HG03159 (cell line): ENCODE measurements around the gene TFB2M.

Source experiments
- ATAC-seq: cut with Tn5 transposase; IDR thresholded peaks from one replicate; pipeline ENCODE4 v1.9.1; 2021; ENCODE audit warnings: mild to moderate bottlenecking, moderate library complexity; ENCODE audit not compliant: unreplicated experiment

TFB2M gene

GRCh38 chr1:246515390-246516005 lies 50.6 kb downstream of the TFB2M start:
- no peak for ATAC-seq

- ATAC-seq: no peak
Observed at GRCh38 chr1:246513619-246514343, 52.3 kb downstream of the TFB2M start.

- no peak for ATAC-seq
Observed at GRCh38 chr1:246513041-246513440, 53.0 kb downstream of the TFB2M start.

- no peak for ATAC-seq
Observed at GRCh38 chr1:246512635-246513034, 53.4 kb downstream of the TFB2M start.

GRCh38 chr1:246512230-246512629 lies 53.8 kb downstream of the TFB2M start:
- no peak for ATAC-seq

GRCh38 chr1:246511203-246511602 lies 54.9 kb downstream of the TFB2M start:
- no peak for ATAC-seq

- no peak for ATAC-seq
Observed at GRCh38 chr1:246510147-246511030, 55.7 kb downstream of the TFB2M start.

- ATAC-seq: no peak
Observed at GRCh38 chr1:246508897-246509688, 57.0 kb downstream of the TFB2M start.

GRCh38 chr1:246506674-246507481 lies 59.2 kb downstream of the TFB2M start, which contains the start of gene SMYD3:
SMYD3 (minus strand) TSS chr1:246507279.
- peak; percentile 89 for ATAC-seq

- ATAC-seq: peak; percentile 15
Observed at GRCh38 chr1:246506367-246506673, 59.7 kb downstream of the TFB2M start.

- no peak for ATAC-seq
Observed at GRCh38 chr1:246503341-246503740, 62.7 kb downstream of the TFB2M start.

GRCh38 chr1:246497331-246497915 lies 68.6 kb downstream of the TFB2M start:
- ATAC-seq: peak; percentile 66

GRCh38 chr1:246492611-246493245 lies 73.3 kb downstream of the TFB2M start:
- ATAC-seq: no peak

GRCh38 chr1:246491551-246492053 lies 74.5 kb downstream of the TFB2M start:
- no peak for ATAC-seq
